Calu3 (cell line): ENCODE measurements around the gene WHRN. TPM values are rescaled to one million over a fixed set of nuclear protein-coding genes. Genes with fewer than 3 reads are reported as not detected.

Source experiments
- BruUV-seq: library from RNA; stranded (reverse); fragments of 400-500 nt; replicated peaks from 2 replicates; lab custom pipeline; 2021; lab: Mats Ljungman, UMichigan
- CTCF ChIA-PET: fragments of 300-600 bp; sonication (Branson Sonifier 250); formaldehyde crosslinking; loops from one replicate; lab custom pipeline; 2022; ENCODE audit warnings: antibody characterized with exemption; lab: Charles Lee
- DNase-seq: peaks from one replicate; pipeline ENCODE4 v3.0.0; 2022
- H3K27ac Mint-ChIP-seq: one replicate; pipeline ENCODE4 v1.8.0; 2022; ENCODE audit warnings: mixed read lengths; ENCODE audit not compliant: unreplicated experiment
- H3K27me3 Mint-ChIP-seq: one replicate; pipeline ENCODE4 v1.8.0; 2022; ENCODE audit warnings: mixed read lengths; ENCODE audit not compliant: unreplicated experiment
- H3K36me3 Mint-ChIP-seq: one replicate; pipeline ENCODE4 v1.8.0; 2022; ENCODE audit warnings: mild to moderate bottlenecking, moderate library complexity, mixed read lengths; ENCODE audit not compliant: insufficient read depth, unreplicated experiment
- H3K4me1 Mint-ChIP-seq: one replicate; pipeline ENCODE4 v1.8.0; 2022; ENCODE audit warnings: mild to moderate bottlenecking, low read depth, mixed read lengths; ENCODE audit not compliant: unreplicated experiment
- H3K4me3 Mint-ChIP-seq: one replicate; pipeline ENCODE4 v1.8.0; 2022; ENCODE audit warnings: mild to moderate bottlenecking, low read depth, moderate library complexity, mixed read lengths; ENCODE audit not compliant: unreplicated experiment
- H3K9me3 Mint-ChIP-seq: one replicate; pipeline ENCODE4 v1.8.0; 2022; ENCODE audit warnings: low read depth, mixed read lengths; ENCODE audit not compliant: unreplicated experiment
- intact Hi-C: fragments of 100-400 bp; cut with micrococcal nuclease; formaldehyde crosslinking; loops from one replicate; pipeline ENCODE4 v1.10.0; 2022; ENCODE audit not compliant: unreplicated experiment
- total RNA-seq: library from RNA; stranded (reverse); gene quantifications from 2 replicates; pipeline ENCODE4 v1.2.3, GENCODE V29; 2022
- TF ChIP-seq, protein P1 (sequence below): fragments of 200-600 bp; IDR thresholded peaks from one replicate; pipeline ENCODE4 v1.8.0; 2022; ENCODE audit warnings: antibody characterized with exemption; ENCODE audit not compliant: unreplicated experiment

WHRN gene
- total RNA-seq, 1 experiment from 2014 or later: 4.9 TPM

DNA sequence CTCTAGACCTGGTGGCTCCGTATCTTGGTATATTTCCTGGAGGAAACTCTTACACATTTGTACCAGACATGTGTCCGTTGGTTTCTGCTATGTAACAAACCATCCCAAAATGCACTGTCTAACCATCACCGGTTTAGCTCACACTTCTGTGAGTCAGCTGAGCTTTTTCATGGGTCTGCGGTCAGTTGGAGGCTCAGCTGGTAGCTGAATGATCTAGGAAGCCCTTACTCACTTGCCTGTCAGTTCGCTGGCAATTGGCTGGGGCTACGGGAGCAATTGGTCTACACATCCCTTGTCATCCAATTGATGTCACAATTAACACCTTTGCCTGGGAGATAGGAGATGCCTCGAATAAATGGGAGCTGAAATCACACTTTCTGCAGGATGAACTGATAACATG is 11.6 kb upstream of the WHRN start:
- TF ChIP-seq, protein P1, sequence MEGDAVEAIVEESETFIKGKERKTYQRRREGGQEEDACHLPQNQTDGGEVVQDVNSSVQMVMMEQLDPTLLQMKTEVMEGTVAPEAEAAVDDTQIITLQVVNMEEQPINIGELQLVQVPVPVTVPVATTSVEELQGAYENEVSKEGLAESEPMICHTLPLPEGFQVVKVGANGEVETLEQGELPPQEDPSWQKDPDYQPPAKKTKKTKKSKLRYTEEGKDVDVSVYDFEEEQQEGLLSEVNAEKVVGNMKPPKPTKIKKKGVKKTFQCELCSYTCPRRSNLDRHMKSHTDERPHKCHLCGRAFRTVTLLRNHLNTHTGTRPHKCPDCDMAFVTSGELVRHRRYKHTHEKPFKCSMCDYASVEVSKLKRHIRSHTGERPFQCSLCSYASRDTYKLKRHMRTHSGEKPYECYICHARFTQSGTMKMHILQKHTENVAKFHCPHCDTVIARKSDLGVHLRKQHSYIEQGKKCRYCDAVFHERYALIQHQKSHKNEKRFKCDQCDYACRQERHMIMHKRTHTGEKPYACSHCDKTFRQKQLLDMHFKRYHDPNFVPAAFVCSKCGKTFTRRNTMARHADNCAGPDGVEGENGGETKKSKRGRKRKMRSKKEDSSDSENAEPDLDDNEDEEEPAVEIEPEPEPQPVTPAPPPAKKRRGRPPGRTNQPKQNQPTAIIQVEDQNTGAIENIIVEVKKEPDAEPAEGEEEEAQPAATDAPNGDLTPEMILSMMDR: no peak
- intact Hi-C loops: no loop called here
- Mint-ChIP-seq H3K4me1 (peaks cover 8% of the 10 kb centered on the region), H3K27ac (no peak overlapping the region), H3K36me3 (no peaks in the 10 kb centered on the region), H3K9me3 (no peaks in the 10 kb centered on the region), H3K4me3 (no peak overlapping the region), H3K27me3 (peaks cover 76% of the 10 kb centered on the region)
- BruUV-seq: no TSS peak
- CTCF ChIA-PET: no interaction called here
- no peak for DNase-seq

GRCh38 chr9:114515528-114515927 is 10.3 kb upstream of the WHRN start:
- no peak overlapping the region for H3K4me3 Mint-ChIP-seq
- intact Hi-C loops: no loop called here
- BruUV-seq: no TSS peak
- H3K4me1 Mint-ChIP-seq: peaks cover 8% of the 10 kb centered on the region
- no peaks in the 10 kb centered on the region for H3K36me3 Mint-ChIP-seq
- no peak for DNase-seq
- CTCF ChIA-PET: no interaction called here
- TF ChIP-seq, protein P1: no peak
- H3K27ac Mint-ChIP-seq: no peak overlapping the region
- no peaks in the 10 kb centered on the region for H3K9me3 Mint-ChIP-seq
- peaks cover 77% of the 10 kb centered on the region for H3K27me3 Mint-ChIP-seq

DNA sequence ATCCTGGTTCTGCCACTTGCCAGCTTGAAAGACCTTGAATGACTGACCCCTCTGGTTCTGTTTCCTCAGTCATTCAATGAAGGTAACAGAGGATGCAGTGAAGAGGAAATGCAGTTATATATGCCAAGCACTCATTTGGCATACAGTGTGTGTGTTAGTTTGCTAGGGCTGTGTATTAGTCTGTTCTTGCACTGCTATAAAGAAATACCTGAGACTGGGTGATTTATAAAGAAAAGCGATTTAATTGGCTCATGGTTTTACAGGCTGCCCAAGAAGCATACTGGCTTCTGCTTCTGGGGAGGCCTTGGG is 8.6 kb upstream of the WHRN start:
- no peak for DNase-seq
- no peaks in the 10 kb centered on the region for H3K36me3 Mint-ChIP-seq
- H3K27me3 Mint-ChIP-seq: peaks cover 78% of the 10 kb centered on the region
- TF ChIP-seq, protein P1: no peak
- no peak overlapping the region for H3K27ac Mint-ChIP-seq
- intact Hi-C loops: no loop called here
- no TSS peak for BruUV-seq
- H3K4me3 Mint-ChIP-seq: no peak overlapping the region
- CTCF ChIA-PET: no interaction called here
- H3K9me3 Mint-ChIP-seq: no peaks in the 10 kb centered on the region
- H3K4me1 Mint-ChIP-seq: peaks cover 8% of the 10 kb centered on the region

- CTCF ChIA-PET: no interaction called here
- intact Hi-C loops: no loop called here
- H3K36me3 Mint-ChIP-seq: no peaks in the 10 kb centered on the region
- peak; percentile 16 for DNase-seq
- no peaks in the 10 kb centered on the region for H3K9me3 Mint-ChIP-seq
- H3K27me3 Mint-ChIP-seq: peaks cover 84% of the 10 kb centered on the region
- H3K4me1 Mint-ChIP-seq: peaks cover 8% of the 10 kb centered on the region
- H3K27ac Mint-ChIP-seq: no peak overlapping the region
- TF ChIP-seq, protein P1: no peak
- BruUV-seq: no TSS peak
- no peak overlapping the region for H3K4me3 Mint-ChIP-seq
Measured at GRCh38 chr9:114513055-114513958, 8.0 kb upstream of the WHRN start.
